D721Med (cell line): Measurements from ENCODE around the gene MATCAP1.

Experiments used
- DNase-seq: peaks from one replicate; pipeline ENCODE4 v3.0.0; 2011; ENCODE audit warnings: low spot score; ENCODE audit not compliant: insufficient read length
- FAIRE-seq: peaks from 2 replicates; lab custom pipeline; 2011; peaks lifted over from hg19 to GRCh38; lab: Jason Lieb, UNC
- TF ChIP-seq, protein P1 (sequence below): IDR thresholded peaks from 2 replicates; pipeline ENCODE4 v1.5.1; 2012; ENCODE audit warnings: mild to moderate bottlenecking, control low read depth; ENCODE audit not compliant: insufficient read depth; ENCODE audit errors: missing control alignments

Gene MATCAP1

DNA sequence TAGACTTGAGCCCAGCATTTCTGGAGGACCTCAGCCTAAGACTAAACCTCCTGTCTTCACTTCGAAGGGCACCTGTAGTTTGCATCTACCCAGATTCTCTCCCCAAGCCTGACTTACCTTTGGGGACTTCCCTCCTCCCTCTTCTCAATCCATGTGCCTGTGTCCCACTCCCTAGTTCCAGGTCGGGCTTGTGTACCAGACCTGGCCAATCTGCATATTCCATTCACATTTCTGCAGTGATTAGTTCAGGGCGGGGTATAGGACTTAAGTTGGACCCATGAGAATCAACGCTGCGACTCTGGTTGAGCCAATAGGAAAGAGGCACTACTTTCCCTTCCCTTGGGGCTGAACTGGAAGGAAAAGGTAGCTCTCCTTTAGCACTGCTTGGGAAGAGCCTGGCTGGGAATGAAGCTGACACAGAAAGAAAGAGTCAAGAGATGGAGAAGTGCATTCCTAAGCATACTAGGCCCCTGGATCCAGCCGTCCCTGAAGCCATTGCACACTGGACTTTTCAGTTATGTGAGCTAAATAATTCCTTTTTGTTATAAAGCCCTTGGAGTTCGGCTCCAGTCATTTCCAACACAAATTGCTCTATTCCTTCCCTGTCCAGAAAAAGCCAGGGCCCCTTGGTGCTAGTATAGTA is 26.5 kb downstream of the MATCAP1 start:
- DNase-seq (no peak), FAIRE-seq (no peak)
- TF ChIP-seq, protein P1, sequence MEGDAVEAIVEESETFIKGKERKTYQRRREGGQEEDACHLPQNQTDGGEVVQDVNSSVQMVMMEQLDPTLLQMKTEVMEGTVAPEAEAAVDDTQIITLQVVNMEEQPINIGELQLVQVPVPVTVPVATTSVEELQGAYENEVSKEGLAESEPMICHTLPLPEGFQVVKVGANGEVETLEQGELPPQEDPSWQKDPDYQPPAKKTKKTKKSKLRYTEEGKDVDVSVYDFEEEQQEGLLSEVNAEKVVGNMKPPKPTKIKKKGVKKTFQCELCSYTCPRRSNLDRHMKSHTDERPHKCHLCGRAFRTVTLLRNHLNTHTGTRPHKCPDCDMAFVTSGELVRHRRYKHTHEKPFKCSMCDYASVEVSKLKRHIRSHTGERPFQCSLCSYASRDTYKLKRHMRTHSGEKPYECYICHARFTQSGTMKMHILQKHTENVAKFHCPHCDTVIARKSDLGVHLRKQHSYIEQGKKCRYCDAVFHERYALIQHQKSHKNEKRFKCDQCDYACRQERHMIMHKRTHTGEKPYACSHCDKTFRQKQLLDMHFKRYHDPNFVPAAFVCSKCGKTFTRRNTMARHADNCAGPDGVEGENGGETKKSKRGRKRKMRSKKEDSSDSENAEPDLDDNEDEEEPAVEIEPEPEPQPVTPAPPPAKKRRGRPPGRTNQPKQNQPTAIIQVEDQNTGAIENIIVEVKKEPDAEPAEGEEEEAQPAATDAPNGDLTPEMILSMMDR = no peak

DNA sequence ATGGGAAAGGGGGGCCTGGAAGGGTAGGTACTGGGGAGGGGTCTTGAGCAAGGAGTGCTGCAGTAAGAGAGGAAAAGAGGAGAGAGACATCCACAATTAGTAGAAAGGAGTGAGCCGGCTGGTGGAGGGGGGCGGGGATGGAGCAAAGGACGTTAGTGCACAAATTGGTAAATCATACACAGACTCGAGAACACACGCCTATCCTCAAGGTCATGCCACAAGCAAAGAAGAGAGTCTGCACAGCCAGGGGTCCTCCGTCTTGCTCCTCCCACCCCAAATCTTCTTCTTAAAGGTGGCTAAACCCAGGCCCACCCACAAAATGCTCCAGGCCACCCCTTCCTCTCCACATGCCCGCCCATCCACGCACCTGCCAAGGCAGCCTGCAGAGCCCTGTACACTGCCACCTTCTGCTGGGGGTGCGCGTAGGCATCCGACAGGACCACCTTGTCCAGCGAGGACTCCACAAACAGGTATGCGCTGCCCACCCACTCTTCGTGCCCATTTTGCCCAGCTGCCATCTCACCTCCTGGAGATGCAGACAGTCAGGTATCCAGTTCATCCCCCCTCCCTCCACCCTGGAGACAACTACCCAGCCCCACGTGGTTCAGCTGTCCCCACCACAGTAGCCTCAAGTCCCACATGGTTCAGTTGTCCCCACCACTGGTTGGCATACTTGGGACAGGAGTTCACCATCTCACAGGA is 27.5 kb downstream of the MATCAP1 start:
- TF ChIP-seq, protein P1 = no peak
- no peak for DNase-seq
- FAIRE-seq = no peak

DNA sequence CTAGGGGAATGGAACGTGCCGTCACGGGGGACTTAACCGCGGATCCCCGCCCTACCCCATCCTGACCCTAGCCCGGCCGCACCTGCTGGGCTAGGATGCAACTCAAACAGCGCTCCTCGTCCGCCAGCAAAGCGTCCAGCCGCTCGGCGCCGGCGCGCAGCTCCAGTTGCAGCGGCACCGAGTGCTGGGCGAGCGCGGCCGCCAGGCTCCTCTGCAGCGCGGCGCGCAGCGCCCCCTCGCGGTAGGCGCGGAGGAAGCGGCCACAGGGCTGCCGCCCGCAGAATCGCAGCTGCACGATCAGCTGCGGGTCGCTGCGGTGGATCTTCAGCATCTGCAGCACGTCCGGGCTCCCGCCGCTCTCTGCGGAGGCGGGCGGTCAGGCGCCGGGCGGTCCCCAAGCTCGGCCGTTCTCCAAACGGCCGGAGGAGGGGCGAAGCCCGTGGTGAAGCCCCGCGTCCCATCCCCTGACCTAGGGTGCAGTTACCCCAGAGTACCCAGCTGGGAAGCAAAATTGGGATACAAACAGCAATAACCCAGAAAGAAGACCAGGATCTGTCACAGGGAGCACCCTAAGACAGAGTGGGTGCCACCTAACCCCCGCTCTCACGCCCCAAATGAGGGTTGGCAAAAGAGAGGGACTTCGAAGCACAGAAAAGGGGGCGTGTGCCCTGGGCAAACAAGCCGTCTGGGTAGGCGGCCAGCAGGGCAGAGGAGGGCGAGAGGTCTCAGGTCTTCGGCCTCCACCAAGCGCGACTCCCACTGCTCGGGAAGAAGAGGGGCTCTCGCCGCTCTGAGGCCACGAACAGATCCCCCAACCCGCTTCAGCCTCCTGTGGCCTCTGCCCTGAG is 28.2 kb downstream of the MATCAP1 start:
- TF ChIP-seq, protein P1 = peak; percentile 72
- DNase-seq = peak; percentile 81
- no peak for FAIRE-seq

DNA sequence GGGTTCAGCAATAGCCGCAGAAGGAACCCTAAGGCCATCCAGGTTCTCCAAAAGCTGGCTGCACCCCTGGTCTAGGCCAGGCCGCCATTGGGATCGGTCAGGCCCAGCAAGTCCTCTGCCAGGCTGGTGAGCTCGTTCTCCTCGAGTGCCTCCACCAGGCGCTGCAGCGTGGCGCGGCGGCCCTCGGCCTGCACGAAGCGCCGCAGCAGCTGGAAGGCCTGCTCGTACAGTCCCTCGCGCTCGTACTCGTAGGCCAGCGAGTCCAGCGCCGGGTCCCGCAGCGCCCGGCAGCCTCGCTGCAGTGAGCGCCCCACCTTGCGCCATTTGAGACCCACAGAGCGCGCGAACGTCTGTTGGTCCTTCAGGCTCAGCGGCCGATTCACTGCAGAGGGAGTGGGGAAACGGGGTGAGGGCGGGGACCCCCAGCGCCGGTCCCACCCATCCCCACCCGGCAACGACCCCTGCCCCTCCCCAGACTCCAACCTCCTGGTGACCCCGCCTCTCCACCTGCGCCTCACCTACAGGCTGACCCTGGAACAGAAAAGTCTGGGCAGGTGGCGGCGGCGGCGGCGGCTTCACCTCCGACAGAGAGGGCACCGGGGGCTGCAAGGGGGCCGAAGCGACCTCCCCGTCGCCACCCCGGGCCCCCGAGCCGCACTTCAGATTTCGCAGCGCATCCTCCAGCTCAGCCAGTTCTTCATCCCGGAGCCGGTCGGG is 29.0 kb downstream of the MATCAP1 start:
- DNase-seq (no peak), FAIRE-seq (no peak)
- TF ChIP-seq, protein P1 = no peak

DNA sequence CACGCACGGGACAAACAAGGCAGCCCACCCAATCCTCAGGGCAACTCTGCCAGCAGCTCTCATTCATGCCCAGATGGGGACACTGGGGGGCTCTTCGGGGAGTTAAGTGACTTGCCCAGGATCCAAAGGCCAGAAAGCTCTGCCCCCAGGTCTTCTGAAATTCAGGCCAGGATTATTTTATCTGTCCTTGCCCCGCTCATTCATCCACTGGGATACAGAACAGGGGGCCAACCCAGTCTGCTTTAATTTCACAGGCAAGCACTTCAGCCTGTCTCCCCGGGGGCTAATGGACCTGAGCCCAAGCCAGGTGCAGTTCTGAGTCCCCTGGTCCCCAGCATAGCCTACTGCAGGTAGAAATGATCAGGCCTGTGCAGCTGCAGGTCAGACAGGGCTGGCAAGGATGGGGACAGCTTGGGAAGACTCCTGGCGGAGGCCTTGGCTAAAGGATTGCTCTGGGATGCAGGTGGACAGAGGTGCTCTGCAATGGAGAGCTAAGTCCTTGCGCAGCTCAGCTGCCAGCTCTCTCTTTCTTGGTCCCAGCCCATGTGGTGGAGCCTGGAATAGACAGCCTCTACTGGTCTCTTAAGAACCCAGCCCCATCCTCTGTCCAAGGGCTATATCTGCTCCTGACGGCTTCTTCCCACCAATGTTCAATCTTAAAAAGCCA is 32.2 kb downstream of the MATCAP1 start:
- TF ChIP-seq, protein P1 = no peak
- no peak for FAIRE-seq
- no peak for DNase-seq

DNA sequence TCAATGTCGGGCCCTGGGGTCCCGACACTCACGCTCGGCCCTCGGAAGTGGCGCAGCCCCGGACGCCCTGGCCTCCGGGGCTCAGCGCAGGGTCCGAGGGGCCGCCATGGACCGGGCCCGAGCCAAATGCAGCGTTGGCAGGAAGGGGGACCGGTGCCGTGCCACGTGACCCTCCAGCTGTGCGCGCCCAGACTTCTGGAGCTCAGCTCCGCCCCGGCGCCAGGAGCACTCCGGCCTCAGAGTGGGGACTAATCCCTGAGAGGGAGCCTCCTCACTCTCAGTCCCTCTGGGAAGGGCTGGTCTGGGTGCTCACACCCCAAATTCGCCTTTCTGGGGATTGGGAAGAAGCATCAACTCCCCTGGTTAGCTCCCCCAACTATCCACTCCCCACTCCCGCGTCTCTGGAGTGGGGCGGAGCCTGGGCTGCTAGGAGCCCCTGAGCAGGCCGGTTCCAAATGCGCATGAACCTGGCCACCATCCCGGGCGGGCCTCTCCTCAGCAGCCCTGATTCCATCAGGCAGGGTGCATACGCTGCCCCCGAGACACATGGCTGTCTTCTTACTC is 32.8 kb downstream of the MATCAP1 start, which contains the start of gene B3GNT9:
Gene B3GNT9 (minus strand): TSS at position 166 of the 564 bp plus-strand sequence. CDS start 513 bp downstream, outside the sequence.
- TF ChIP-seq, protein P1 = no peak
- DNase-seq (no peak), FAIRE-seq (no peak)
